Measurements from ENCODE around the gene DHX40. TPM values are rescaled to one million over a fixed set of nuclear protein-coding genes. Genes with fewer than 3 reads are reported as not detected.
"Not testable (repeated sequence)": the region's sequence is repeated elsewhere in the genome, so short reads cannot be mapped to it uniquely, and the experiment has no call there.

The DHX40 gene, protein sequence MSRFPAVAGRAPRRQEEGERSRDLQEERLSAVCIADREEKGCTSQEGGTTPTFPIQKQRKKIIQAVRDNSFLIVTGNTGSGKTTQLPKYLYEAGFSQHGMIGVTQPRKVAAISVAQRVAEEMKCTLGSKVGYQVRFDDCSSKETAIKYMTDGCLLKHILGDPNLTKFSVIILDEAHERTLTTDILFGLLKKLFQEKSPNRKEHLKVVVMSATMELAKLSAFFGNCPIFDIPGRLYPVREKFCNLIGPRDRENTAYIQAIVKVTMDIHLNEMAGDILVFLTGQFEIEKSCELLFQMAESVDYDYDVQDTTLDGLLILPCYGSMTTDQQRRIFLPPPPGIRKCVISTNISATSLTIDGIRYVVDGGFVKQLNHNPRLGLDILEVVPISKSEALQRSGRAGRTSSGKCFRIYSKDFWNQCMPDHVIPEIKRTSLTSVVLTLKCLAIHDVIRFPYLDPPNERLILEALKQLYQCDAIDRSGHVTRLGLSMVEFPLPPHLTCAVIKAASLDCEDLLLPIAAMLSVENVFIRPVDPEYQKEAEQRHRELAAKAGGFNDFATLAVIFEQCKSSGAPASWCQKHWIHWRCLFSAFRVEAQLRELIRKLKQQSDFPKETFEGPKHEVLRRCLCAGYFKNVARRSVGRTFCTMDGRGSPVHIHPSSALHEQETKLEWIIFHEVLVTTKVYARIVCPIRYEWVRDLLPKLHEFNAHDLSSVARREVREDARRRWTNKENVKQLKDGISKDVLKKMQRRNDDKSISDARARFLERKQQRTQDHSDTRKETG
- 12.7 TPM for total RNA-seq

DNA sequence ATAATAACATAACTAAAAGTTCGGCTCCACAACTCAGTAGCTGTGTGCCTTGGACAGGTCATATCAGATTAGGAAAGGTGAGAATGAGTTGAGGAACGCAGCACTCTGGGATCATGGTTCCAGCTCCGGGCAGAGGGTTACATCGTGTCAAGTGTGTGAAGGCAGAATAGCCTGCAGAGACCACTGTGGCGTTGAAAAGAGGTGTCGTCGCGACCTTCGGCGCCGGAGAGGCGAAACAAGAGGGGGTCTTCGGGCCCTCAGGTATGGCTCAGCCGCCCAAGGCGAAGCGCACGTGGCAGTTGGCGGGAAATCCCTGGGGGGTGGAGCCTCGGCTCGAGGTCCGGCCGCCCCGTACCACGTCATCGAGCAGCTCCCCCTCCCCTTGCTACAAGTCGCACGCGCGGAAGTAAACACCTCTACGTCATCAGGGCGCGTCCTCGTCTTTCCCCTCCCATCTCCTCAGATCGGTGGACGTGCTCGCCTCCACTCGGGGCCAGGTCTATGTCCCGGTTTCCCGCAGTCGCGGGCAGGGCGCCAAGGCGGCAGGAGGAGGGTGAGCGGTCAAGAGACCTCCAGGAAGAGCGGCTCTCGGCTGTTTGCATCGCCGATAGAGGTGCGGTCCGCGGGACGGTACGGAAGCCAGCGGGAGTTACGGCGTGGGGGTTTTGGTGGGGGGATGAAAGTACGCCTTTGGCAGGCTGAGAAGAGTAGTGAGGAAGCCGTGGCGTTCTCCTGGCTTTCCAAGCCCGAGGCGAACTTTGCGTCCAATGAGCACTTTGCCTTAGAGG, at the start of gene DHX40:
DHX40 (plus strand) TSS at position 440 of the 788 bp plus-strand sequence; CDS start at position 502, 62 bp downstream.
- peak; percentile 98 for ATAC-seq

DNA sequence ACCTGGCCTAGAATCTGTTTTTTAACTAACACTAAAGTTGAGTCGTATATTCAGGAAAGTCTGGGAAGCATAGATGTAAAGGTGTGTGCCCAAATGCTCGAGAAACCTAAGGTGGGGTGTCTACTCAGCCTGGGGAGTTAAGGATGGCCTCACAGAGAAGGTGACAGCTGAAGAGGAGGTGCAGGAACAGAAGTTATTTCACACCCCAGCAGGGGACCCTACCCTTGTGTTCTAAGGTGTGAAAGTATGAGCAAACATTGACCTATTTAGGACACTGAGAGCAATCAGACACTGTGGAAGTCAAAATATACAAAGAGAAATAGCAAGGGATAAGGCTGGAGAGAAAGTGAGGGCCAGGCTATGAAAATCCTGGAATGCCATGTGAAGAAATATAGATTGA, 49.0 kb upstream of the DHX40 start:
- no peak for ATAC-seq

DNA sequence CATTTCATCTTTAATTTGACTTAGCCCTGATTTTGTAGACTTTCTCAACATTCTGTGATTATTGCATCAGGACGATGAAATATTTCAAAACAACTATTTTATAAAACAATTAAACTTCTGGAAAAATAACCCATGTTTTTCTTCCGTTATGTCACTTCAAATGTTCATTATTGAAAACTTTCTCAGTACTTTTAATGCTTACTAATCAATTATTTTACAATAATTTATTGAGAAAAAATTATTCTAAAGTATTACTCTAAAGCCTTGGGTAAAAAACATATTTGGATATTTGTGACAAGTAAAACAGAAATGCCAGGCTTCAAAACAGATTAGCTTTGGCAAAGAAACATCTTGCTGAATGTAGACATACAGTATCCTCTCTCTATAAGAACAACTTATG, 46.3 kb upstream of the DHX40 start:
- ATAC-seq = no peak

DNA sequence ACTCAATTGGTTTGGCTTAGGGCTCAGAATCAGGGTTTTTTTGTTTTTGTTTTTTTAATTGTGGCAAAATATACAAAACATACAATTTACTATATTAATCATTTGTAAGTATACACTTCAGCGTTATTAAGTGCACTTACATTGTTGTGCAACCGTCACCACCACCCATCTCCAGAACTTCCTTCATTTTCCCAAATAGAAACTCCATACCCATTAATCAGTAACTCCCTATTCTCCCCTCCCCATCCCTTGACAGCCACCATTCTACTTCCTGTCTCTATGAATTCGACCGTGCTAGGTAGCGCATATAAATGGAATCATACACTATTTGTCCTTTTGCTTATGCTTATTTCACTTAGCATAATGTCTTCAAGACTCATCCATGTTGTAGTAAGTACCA, 45.2 kb upstream of the DHX40 start:
- ATAC-seq = no peak

DNA sequence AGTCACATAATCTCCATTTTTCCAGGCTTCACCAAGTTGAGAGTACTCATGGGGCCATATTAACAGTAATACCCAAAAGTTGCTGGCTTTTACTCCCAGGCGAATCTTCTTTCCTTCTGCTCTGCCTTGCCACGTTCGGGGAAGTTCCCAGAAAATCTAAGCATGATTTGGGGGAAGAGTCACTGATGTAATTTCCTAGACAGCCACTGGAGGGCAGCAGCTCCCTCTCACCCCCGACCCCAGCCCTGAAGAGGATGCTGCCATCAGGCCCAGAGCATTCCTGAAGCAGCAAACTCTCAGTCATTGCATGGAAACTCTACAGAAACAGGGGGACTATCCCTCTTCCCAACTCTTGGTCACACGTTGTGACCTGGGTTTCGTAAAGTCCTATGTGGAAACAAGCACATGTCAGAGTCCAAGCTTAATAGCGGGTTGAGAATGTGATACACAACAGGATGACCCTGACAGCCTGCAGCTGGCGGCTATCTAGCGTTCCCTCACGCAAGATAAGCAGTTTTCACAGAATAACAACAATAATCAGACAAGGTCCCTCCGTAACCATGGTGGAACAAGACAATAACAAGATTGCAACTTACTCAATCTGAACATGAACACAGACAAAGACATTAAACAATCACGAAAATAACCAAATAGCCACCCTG, 43.8 kb upstream of the DHX40 start:
- peak; percentile 72 for ATAC-seq

DNA sequence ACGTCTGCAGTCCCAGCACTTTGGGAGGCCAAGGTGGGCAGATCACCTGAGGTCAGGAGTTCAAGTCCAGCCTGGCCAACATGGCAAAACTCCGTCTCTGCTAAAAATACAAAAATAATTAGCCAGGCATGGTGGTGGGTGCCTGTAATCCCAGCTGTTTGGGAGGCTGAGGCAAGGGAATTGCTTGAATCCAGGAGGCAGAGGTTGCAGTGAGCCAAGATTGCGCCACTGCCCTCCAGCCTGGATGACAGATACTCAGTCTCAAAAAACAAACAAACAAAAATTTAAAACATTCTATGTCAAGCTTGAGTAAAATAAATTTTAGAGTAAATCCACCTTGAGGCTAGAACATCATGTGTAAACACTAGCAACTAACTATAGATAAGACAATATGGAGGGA, 40.5 kb upstream of the DHX40 start:
- not testable (repeated sequence) for ATAC-seq

DNA sequence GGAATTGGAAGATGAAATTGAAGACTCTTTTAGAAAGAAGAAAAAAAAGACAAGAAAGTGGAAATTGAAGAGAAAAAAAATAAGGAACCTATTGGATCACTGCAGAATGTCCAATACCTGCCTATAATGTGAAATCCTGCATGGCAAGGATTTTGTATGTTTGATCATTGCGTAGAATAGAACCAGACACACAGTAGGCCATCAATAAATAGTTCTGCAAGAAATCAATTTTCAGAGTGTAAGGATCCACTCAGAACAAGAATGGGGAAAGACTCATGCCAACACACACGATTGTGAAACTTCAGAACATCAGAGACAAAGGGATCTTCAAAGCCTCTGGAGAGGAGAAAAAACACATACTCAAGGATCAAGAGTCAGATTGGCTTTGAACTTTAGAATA, 39.7 kb upstream of the DHX40 start:
- no peak for ATAC-seq

DNA sequence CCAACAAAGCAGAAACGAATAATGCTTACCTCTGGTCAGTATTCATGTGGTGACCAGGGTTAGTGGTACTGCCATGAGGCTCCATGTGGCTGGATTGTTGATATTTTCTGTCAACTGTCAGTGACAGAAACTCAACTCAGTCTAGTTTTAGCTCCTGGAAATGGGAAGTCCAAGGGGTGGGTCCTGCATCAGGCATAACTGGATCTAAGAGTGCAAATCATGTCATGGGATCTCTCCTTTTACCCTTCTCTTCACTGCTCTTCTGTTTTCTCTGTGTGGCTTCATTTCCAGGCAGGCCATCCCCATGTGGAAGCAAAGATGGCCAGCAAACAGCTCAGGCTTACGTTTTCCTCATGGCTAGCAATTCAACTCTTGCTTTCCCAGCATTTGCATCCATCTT, 39.0 kb upstream of the DHX40 start:
- no peak for ATAC-seq

DNA sequence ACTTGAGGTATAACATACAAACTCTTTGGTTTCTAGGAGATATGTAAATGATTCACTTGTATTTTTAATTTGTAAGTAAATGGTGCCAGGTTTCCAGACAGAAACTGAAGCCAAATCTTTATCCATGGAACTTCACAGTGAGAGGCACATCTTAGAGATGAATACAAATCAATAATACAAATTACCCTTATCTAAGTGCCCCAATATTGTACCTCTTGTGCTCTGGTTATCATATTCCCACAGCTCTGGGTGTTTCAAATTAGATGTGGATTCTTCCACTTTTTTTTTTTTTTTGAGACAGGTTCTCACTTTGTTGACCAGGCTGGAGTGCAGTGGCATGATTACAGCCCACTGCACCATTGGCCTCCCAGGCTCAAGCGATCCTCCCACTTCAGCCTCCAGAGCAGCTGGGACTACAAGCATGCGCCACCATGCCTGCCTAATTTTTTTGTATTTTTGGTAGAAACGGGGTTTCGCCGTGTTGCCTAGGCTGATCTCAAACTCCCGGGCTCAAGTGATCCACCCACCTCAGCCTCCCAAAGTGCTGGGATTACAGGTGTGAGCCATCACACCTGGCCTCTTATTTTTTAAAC, 38.0 kb upstream of the DHX40 start:
- no peak for ATAC-seq

DNA sequence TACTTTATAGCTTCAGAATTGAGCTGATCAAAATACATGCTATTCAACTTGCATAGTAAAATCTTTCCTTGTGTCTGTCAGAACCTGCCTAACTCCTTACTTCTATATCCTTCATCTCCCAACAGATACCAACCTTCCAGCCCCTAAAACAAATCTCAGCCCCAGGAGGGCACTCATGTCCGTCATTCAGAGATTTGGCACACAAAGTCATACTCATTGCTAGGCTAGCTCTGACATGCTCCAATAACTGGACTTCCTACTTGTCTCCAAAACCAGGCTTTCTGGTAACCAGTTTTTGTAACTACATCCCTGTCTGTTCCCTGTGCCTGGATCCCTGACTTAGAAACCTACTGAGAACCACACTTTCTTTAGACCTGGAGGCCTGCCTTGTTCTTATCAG, 37.5 kb upstream of the DHX40 start:
- no peak for ATAC-seq

DNA sequence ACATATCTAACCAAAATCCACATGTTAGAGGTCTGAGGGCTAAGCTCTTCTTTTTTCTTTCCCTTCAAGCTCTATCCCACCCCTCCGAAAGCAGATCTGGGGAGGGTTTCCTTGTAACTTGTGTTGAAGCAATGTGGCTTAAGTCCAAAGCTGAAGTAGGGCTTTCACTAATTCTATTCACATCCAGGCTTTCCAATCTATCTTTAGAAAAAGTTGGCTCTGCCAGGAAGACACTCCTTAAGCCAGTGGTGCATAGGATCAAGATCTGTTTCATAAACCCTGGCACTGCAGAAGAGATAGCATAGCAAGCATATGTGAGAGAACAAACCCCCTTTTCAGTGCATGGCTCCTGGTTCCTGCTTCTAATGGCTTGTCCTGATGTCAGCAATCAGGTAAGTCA, 34.9 kb upstream of the DHX40 start:
- no peak for ATAC-seq

DNA sequence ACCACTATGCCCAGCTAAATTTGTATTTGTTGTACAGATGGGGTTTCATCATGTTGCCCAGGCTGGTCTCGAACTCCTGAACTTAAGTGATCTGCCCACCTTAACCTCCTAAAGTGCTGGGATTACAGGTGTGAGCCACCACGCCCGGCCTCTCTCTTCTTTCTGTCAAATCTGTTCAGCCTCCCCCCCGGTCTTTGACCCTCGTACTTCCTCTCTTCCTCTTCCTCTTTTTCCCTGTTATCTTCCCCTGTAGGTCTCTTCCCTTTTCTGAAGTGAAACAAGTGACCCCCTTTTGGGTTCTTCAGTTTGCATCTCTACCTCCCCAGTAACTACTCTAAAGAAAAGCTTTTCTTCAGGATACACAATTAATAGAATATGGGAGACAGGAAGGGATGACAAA, 31.7 kb upstream of the DHX40 start:
- ATAC-seq = no peak

DNA sequence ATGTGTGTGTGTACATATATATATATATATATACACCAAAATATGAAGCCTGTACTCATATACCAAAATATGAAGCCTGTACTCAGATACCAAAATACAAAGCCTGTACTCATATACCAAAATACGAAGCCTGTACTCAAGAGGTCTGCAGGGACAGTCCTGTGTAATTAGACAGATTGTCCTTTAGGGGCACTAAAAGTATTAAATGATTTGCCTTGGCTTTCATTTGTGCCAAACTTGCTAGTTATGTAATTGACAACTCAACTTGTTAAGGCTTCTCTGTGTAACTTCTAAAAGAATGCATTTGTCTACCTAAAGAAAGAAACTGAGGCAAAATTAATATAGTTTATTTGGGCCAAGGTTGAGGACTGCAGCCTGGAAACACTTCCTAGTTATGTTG, 30.8 kb upstream of the DHX40 start:
- no peak for ATAC-seq

DNA sequence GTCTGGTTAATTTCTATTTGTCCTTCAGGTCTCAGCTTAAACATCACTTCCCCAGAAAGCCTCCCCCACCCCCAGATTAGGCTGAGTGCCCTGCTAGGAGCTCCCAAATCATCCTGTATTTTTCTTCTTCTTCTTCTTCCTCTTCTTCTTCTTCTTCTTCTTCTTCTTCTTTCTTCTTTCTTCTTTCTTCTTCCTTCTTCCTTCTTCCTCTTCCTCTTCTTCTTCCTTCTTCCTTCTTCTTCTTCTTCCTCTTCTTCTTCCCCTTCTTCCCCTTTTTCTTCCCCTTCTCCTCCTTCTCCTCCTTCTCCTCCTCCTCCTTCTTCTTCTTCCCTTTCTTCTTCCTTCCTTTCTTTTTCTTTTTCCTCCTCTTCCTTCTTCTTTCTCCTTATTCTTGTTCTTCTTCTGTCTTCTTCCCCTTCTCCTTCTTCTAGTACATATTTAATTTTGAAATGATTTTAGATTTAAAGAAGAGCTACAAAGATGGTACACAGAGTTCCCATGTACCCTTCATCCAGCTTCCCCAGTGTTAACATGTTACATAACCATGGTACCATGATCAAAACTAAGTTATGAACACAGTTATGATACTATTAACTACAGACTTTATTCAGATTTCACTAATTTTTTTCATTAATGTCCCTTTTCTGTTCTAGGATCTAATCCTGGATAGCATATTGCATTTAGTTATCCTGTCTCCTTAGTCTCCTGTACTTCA, 27.1 kb upstream of the DHX40 start:
- ATAC-seq = no peak

DNA sequence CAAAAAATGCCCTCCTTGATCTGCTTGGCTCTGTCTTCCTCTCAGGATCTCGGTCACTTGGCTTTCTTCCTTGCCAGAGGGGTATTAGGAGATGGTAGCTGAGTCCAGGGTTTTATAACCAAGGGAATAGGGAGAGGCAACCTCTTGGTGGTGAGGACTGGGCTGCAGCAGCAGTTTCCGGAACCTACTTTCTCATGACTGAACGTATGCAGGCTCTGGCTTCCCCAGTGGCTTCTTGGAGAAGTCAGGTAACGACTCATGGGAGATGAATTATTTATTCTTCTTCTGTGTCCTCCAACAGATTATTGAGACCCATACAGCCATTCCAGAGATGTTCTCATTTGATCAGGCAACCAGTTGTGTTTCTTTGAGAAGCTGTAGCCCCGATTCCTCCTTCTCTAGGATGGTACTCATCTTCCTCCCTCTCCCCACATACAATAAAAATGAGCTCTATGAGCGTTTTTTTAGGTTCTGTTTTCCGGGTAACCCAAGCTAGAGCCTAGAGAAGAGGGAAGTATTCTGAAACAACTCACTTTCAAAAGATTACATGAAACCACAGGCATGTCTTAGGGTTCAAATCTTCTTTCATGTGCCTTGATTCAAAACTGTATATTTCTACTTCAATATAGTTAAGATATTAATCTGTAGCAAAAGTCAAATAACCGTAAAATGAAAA, 22.3 kb upstream of the DHX40 start:
- ATAC-seq = no peak

DNA sequence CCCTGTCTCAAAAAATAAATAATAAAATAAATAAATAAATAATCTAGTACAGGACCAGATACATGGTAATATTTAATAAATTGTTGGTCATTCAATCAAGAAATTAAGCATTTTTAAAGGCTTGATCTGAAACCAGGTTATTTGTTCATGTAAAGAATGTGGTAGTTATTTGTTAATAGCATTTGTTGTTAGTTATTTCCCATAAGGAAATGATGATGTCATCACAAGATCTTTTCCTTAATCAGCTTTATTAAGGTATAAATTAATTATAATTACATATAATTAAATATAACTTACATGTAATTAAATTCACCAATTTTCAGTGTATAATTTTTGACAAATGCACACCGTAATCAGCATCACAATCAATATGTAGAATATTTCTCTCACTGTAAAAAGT, 19.5 kb upstream of the DHX40 start:
- ATAC-seq = no peak

DNA sequence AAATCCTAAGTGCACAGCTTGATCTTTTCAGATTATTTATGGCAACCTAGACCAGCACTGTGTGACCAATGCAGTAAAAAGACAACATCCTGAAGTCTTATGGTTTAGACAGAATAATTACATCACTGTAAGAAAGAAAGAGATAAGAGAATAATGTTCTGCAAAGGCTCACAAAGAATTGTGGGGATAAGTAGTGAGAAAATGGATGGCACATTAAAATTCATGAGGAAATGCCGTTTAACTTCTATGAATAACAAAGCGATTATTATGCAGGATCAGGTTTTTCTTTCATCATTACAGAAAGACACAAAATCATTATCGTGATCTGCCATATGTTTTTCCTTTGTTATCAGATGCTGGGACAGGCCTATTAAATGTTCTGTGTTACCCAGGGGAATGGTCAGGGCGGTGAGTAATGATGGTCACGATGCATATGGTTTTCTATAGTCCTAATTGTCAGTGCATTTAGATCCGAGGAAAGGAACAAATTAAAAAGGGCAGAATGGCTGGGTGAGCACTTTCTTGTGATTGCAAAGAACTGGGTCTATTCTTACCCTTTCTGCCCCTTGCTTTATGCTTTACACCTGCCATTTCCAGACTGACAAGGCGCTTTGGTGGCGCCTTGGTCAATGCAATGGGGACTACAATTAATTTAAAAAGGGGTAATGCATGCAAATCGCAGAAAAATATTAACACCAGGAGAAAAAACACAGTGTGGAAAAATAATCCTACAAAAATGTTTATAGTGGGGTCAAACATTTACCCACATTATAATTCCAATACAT, 18.1 kb upstream of the DHX40 start:
- no peak for ATAC-seq

DNA sequence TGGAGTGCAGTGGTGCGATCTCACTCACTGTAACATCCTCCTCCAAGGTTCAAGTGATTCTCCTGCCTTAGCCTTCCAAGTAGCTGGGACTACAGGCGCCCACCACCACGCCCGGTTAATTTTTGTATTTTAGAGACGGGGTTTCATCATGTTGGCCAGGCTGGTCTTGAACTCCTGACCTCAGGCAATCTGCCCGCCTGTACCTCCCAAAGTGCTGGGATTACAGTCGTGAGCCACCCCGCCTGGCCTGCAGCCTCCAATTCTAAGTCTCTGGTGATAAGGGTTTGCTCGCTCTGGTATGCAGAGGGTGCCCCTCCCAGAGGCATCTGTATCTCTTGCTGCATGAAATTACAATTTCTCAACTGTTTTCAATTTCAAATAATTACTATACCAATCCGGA, 16.4 kb upstream of the DHX40 start:
- not testable (repeated sequence) for ATAC-seq

DNA sequence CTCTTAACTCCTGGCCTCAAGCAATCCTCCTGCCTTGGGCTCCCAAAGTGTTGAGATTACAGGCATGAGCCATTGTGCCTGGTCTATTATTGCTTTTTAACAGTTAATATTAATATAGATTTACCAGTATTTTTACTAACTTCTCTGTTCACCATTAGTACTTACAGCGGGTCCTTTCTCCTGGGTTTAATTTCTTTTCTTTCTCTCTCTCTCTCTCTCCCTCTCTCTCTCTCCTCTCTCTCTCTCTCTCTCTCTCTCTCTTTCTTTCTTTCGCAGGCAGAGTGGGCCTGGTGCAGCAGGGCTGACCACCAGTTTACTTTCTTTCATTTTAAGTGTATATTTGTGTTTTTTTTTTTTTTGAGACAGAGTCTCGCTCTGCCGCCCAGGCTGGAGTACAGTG, 14.7 kb upstream of the DHX40 start:
- ATAC-seq = no peak

DNA sequence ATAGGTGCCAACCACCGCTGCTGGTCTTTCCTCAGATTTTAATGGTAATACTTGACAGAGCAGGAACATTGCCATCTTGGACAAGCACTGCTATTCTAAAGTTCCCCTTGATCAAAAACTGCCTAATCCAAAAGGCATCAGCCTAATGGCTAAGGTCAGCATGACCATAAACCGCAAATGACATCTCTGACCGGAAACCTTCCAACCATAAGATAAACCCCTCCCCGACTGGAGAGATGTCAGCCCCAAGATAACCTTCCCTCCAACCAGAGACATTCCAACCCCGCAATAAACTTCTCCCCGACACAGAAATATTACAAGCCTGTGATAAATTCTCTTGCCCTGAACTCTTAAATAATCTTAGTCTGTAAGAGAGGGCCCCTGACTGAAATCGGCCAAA, 7.4 kb upstream of the DHX40 start:
- no peak for ATAC-seq

Data from esophagus mucosa (tissue), 1 donor.